ENCODE data around the gene ERFE.
"Not testable (repeated sequence)": the region's sequence is repeated elsewhere in the genome, so short reads cannot be mapped to it uniquely, and the experiment has no call there.

The ERFE gene

GRCh38 chr2:238169708-238170251 lies 11.0 kb downstream of the ERFE start:
- no peak for DNase-seq

DNA sequence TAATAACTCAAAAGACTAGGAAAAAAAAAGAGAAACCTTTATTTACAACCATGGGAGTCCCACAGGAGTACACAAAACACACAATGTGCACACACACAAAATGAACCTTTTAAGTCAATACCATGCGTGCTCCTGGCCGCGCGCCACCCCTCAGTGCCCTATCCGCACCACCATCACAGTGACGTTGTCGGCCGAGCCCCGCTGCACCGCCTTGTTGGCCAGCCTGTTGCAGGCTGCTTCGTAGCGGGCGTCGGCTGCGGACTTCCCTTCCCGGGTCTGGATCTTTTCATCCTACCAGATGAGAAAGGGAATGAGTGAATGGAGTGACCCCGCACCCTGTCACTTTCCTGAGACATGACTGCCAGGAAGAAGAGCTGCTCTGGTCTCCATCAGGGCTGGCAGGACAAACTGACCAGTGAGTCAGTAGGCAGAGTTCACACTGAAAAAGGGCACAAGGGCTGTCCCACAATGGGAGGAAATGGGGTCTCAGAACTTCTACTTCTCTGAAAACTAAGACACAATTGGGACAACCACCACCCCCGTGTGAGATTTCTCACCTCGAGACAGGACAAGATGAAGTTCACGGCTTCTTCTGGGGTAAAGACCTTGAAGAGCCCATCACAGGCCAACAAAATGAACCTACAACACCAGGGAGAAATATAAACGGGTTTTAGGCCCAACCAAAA lies 11.8 kb downstream of the ERFE start:
- no peak for DNase-seq

GRCh38 chr2:238171072-238171431 lies 12.3 kb downstream of the ERFE start:
- DNase-seq, result not testable (repeated sequence)

- no peak for DNase-seq
These were observed 12.9 kb downstream of the ERFE start for GRCh38 chr2:238171575-238172187.

DNA sequence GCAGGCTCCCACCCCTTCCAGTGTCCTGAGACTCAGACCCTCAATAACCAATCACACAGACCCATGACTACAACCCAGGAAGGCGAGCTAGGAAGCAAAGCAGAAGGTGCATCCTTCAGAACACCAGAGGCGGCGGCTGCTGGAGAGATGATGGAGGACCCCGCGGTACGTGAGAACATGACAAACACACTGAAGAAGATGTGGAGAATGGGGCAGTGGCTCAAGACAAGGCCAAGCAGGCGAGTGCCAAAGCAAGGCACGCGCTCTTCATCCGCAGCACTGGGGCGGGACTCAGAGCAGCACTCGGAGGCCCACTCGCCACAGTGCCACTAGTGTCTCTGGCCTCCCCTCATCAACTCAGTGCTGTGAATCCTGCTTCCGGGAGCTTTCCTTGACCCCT lies 13.7 kb downstream of the ERFE start:
- DNase-seq, result no peak

GRCh38 chr2:238173692-238174091 lies 14.9 kb downstream of the ERFE start:
- no peak for DNase-seq

GRCh38 chr2:238174291-238174690 lies 15.5 kb downstream of the ERFE start:
- no peak for DNase-seq

- no peak for DNase-seq
These were observed 15.9 kb downstream of the ERFE start for GRCh38 chr2:238174701-238175100.

DNA sequence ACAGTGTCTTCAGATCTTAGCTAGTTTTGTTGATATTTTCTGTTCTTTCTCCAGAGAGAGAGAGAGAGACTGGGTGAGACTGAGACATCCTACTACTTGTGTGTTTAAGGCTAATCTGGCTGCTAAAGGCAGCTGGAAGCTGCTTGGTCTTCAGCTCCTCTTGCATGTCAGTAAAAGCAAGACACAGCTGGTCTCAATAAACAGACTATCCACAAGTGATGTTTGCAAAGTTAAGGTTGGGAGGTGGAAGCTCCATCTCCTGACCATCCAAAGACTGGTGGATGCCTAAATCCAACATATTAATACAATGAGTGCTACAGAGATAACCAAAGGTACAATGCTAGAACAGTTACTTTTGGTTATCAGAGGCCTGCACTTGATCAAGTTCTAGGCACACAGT lies 17.8 kb downstream of the ERFE start:
- no peak for DNase-seq

DNA sequence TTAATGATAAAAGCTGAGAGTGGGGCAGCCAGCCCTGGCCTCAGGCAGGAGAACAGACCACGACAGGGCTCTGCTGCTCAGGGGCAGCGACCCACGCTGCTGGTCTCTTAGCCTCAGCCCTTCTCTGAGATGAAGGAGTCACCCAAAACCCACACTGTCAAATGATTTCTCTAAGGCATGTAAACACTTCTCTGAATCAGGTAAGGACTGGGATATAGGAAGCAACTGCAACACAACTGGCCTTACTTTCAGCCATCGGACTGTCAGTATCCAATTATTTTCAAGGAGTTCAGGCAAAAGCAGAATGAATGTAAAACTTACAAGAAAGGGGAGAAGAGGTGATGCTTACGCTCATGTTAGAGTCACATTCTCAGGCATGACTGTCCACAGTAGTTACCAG lies 21.8 kb downstream of the ERFE start:
- no peak for DNase-seq

GRCh38 chr2:238182362-238182761 lies 23.6 kb downstream of the ERFE start:
- DNase-seq, result no peak

GRCh38 chr2:238183821-238184220 lies 25.1 kb downstream of the ERFE start:
- no peak for DNase-seq

- DNase-seq, result no peak
These were observed 29.1 kb downstream of the ERFE start for GRCh38 chr2:238187618-238188548.

GRCh38 chr2:238190445-238190844 lies 31.7 kb downstream of the ERFE start:
- DNase-seq, result no peak

GRCh38 chr2:238202326-238203093 lies 43.7 kb downstream of the ERFE start:
- DNase-seq, result peak in 1 of 2 donors; percentile 29

- DNase-seq, result peak; percentile 89 to 91
These were observed 44.6 kb downstream of the ERFE start, which contains the start of gene ILKAP for GRCh38 chr2:238203094-238203972. Gene ILKAP (minus strand): TSS chr2:238203695. CDS start chr2:238203553, 142 bp downstream.

DNA sequence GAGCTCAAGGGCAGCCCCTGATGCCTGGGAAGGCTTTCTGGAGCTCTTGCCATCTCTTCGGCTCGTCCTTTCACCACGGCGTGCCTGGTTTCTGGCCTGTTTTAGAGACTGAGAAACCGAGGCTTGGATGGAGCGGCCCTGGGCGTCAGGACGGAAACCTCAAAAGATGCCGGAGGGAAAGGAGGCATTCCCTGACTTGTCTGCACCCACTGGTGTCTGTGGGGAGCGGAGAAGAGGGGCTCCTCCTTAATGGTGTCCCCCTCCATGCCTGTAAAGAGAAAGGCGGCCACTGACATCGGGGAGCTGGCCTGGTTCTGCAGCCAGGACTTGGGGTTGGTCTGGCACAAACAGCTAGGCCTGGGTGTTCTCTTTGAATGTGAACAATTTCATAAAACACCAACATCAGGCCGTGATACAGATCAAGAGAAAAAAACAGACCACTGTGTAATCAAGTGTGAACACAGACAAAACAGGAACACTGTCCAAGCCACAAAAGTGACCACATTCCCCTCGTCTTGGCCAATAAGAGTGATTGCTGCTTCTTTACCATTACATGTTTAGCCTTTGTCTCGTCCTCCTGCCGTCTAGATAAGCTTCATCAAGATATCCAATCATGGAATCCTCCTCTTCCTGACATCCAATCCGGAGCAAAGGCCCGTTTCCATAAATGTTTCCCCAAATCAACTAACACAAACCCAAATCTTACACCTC lies 45.4 kb downstream of the ERFE start:
- no peak for DNase-seq

- DNase-seq, result no peak
These were observed 48.2 kb downstream of the ERFE start for GRCh38 chr2:238207006-238207405.

DNA sequence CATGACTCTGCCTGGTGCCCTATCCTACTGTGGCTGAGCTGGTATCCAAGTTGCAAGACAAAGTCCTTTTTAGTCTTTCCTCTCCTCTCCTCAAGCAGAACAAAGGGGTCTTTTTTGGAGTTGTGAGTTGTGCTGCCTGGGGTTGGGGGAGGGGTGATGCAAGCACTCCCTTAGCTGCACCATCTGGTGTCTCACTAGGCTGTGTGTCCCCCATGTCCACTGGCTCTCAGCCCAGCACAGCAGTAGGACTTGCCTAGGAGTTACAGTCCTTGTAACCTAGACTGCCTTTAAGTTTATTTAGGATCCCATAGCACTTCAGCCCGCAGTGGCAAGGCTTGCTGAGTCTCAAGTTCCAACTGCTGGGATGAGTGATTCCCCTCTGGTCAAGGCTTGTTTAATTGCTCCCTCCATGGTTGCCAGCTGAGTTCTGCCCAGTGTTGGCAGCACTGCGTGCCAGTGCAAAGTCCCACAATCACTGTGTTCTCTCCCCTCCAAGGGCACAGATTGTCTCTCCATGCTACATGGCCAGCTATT lies 57.9 kb downstream of the ERFE start:
- no peak for DNase-seq

Measured in CD4-positive, alpha-beta T cell treated with Interleukin-4 for 1 hour (primary cell).